HG03097 (cell line): ENCODE data around the gene HSD17B12.
"Not testable (repeated sequence)": the region's sequence is repeated elsewhere in the genome, so short reads cannot be mapped to it uniquely, and the experiment has no call there.

Experiments used
- ATAC-seq: cut with Tn5 transposase; IDR thresholded peaks from one replicate; pipeline ENCODE4 v1.9.1; 2021; ENCODE audit not compliant: unreplicated experiment, low FRiP score

The HSD17B12 gene

DNA sequence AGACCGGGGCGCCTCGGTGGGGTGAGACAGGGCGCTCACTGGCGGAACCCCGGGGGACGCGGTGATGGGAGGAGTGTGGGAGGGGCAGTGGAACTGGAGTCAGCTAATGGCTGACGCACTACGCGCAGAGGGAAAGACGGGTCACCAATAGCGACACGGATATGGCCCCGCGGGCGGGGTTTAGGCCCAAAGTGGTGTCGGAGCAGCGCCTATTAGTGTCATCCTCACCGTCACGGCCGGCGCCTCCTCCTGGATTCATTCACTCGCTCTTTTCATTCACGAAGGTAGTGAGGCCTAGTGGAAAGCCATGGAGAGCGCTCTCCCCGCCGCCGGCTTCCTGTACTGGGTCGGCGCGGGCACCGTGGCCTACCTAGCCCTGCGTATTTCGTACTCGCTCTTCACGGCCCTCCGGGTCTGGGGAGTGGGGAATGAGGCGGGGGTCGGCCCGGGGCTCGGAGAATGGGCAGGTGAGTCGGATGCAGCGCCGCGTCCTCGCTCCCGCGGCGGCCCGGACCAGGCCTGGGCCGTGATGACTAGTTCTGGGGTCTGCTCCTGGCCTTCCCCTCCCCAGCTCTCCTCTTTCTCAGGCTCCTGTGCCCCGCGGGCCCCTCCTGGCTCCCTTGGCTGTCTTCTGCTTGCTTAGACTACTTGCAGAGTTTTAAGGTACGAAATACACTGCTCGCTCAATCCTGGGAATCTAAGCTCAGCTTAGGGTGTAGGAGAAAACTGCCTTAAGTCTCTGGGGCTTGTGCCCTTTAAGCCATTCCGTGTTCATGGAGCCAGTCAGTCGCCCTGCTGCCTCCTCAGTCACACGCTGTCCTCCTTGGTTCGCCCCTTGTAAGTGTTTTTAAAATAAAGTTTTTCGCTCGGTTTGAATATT is at the start of gene HSD17B12:
TSS of gene HSD17B12 (plus strand) at position 218 of the 880 bp plus-strand sequence. CDS start at position 308, 90 bp downstream.
- peak; percentile 99 for ATAC-seq

GRCh38 chr11:43631732-43632131 is 48.8 kb upstream of the HSD17B12 start:
- no peak for ATAC-seq

DNA sequence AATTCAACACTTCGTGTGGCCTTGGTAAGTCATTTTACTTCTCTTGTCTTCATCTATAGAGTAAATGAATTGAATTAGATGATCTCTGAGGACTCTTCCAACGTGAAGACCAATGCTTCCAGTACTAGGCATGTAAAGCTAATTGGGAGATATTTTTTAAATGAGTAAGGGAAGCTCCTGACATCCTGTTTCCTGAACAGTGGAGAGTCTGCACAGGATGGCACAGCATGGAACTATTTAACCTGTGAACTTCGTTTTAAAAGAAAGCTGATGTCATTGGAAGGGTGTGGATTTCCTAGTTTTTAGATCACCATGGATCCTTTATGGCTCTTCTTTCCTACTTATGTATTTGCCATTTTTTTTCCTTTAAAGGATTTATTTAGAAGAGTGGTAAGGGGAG is 48.4 kb upstream of the HSD17B12 start:
- no peak for ATAC-seq

DNA sequence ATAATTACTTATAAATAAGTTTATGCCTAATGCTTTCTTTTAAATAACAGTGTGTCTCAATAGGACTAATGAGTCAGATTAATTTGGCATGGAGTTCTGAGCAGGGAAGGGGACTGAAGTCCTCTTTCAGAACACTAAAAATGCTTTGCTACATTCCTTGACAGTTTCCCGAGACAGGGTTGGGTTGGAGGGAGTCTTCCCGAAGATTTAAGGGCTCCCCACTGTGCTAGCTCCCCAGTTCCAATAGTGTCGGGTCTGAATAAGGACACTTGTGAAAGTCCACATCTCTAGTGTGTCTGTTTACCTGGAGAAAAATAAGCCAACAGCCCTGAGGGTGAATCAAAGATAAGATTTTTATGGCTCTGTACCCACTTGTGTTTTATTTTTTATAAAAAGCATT is 41.8 kb upstream of the HSD17B12 start:
- no peak for ATAC-seq

- ATAC-seq, result no peak
These were observed 41.3 kb upstream of the HSD17B12 start for GRCh38 chr11:43639224-43639623.

GRCh38 chr11:43639920-43640319 is 40.6 kb upstream of the HSD17B12 start:
- no peak for ATAC-seq

DNA sequence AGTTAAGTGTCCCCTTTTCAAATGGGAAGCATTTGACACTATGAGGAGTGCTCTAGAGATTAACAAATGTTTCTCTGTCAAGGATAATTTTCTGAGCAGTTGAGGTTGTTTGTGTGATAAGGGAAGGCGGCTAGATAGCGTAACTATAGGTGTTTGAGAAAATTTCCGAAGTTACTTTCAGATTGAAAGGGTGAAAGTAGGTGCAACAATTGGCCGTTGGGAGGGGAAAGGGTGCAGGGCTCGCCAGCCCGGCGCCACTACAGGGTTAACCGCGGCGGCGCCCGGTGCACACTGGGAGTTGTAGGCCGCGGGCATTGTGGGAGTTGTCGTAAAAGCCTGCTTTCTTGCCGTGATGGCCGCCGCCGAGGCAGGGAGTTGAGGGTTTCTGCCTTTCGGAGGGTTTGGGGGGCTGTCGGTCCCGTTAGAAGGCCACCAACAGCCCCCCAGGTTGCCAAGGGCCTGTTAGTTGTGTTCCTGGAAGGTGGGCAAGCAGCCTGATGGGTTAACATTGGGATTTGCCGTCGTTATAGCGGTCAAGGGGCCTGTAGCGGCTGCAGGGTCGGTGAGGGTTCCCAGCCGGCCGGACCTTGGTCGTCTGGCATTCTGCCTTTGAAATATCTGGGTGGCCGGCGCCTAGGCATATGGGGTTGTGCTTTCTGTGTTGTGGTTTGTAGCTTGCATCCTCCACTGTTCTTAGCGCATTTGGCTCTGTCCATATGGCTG is 36.5 kb upstream of the HSD17B12 start:
- ATAC-seq, result peak; percentile 99

DNA sequence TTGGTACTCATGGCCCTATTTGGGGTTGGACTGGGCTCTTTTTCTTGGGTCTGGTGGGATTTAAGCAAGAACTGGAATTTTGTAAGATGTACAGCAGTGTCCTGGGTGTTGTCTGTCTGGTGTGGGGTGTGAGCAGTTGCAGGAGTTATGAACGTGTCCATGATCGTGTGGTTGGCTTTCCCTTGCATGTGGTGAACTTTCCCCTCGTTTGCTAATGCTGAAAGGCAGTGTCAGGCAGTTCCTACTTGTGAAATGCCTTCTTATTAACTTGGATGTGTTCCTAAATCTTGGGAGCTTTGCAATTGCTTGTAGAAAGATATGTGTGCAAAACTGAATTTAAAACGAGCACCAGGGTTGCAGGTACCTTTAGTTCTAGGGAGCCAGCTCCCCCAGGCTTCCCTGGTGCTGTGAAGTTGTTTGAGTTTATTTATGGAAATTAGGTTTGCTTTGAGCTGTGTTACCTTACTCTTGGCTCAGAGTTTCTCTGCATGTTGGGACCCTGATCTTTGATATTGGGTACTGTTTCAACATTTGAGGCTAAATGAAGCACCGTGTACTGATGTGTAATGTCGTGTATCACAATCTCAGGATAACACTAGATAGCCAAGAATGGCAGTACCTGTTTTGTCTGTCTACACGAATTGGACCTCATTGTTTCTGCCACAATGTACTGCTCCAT is 35.8 kb upstream of the HSD17B12 start:
- ATAC-seq, result no peak

DNA sequence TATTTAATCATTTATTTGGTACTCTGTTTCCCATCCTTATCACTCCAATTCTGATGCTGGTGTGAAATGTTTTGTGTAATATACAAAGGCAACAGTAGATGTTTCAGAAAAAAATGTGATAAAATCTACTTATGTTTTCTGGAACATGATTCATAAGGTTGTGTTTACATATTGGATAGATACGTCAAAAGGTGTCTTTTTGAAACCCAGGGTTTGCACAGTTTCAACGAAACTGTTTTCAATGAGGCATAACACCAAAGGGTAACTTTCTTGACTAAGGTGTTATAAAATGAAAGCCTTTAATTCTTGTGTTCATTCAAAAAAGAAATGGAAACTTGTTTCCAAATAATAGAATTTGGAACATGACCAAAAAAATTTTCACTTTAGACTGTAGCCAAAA is 33.8 kb upstream of the HSD17B12 start:
- no peak for ATAC-seq

GRCh38 chr11:43648888-43649287 is 31.6 kb upstream of the HSD17B12 start:
- ATAC-seq, result no peak

GRCh38 chr11:43649501-43649900 is 31.0 kb upstream of the HSD17B12 start:
- ATAC-seq, result no peak

DNA sequence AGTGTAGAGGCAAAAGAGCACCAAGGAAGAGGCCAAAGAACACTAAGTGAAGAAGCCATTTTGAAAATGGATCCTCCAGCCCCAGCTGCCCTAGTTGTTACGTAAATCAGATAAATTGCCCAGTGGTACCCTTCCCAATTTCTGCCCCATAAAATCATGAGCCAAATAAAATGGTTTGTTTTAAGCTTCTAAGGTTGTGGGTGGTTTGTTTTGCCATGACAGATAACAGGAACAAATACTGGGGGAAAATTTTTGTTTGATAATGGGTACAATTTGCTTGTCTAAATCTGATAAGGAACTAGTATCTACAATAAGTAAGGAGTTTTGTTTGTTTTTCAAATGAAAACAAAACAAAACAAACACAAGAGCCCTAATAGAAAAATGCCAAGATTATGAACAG is 30.6 kb upstream of the HSD17B12 start:
- ATAC-seq, result no peak

- ATAC-seq, result not testable (repeated sequence)
These were observed 17.5 kb upstream of the HSD17B12 start for GRCh38 chr11:43663018-43663417.

- no peak for ATAC-seq
These were observed 16.2 kb upstream of the HSD17B12 start for GRCh38 chr11:43664295-43664694.

DNA sequence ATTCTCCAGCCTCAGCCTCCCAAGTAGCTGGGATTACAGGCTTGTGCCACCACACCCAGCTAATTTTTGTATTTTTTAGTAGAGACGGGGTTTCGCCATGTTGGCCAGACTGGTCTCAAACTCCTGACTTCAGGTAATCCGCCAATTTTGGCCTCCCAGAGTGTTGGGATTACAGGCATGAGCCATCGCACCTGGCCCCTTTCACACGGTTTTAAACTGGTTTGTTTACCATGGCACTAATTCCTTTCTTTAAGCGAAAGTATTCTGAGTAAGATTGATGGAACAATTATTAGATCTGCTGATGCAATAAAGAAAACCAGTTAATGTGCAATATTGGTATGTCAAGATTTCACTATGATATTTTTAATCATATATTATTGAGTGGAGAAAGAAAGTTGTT is 9.3 kb upstream of the HSD17B12 start:
- not testable (repeated sequence) for ATAC-seq

DNA sequence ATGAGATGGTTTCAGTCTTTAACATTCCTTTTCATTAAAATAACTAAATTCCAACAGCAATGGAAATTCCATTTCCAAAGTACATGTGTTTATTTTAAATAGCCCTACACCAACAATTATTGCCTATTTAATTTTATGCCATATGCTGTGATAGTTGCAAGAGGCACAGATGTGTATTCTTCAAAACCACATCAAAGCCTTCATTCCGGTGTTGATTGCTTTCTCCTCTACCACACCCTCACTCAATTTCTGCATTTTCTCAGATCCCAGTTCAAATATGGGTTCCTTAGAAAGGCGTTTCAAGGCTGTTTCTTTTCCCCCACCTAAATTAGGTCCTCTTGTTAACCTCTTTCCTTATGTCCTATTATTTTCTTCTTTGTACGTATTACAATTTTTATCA is 6.0 kb upstream of the HSD17B12 start:
- no peak for ATAC-seq

DNA sequence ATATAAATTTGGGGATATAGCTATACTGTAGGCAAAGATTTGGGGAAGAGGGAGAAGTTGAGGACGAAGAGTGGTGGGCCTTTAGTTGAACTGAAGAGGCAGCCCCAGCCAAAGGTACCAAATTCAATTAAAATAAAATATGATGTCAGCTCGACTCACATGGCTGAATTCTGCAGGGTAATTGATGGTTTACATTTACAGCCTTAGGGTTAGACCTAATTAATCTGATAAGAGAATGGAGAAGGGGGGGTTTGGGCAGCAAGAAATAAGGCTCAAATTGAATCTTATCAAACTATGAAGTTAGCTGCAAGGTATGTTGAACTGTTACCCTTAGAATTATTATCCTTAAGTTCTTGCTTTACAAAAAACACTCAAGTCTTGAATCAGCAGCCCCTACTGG is 3.6 kb upstream of the HSD17B12 start:
- ATAC-seq, result no peak

DNA sequence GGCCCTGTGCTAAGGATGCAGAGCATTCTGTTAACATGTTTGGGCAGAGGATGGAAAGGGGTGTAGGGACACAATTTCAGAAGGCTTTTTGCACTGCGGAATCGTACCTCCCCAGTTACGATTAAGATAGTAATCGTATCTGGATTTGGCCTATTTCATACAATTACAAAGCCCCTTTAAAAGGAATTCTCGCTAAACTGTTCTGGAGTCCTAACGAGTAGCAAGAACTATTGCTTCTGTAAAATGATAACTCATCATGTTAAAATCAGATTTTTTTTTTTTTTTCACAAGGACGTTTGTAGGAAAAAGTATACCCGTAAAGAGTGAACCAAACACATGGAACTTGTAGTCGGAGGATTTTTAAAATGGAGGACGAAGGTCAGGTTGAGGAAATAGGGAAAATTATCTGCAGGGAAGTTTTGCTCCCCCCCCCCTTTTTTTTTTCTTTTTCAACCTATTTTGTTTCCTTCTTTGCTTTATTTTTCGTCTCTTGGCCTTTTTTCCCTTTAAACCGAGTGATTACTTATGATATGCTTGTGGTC is 934 bp downstream of the HSD17B12 start:
- no peak for ATAC-seq

- not testable (repeated sequence) for ATAC-seq
These were observed 1.5 kb downstream of the HSD17B12 start for GRCh38 chr11:43682081-43682480.

DNA sequence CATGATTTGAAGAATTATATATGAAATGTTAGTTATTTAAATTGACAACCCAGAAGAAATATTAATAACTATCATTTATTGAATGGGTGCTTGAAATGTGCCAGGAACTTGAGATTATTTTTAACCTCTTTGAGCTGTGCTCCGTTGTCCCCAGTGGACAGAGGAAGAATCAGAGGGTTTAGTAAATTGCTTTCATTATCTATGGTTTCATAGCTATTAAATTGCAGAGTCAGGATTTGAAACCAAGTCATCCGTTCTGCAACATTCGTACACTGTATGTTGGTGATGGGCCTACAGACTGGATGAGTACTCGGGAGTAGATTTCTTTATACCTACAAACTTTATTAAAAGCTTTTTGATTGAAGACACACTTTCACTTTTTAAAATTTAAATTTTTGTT is 4.9 kb downstream of the HSD17B12 start:
- no peak for ATAC-seq

- ATAC-seq, result no peak
These were observed 5.7 kb downstream of the HSD17B12 start for GRCh38 chr11:43686207-43686606.
